Epithelial cell of esophagus (primary cell): ENCODE measurements around the gene PLBD2.

ENCODE experiments used
- DNase-seq: peaks from one replicate; pipeline ENCODE4 v3.0.0; 2010; ENCODE audit warnings: low read depth
- H3K4me3 ChIP-seq: 2 replicates; pipeline ENCODE4 v1.5.1; 2011; ENCODE audit warnings: mild to moderate bottlenecking, low read length, control low read depth
- TF ChIP-seq, protein P1 (sequence below): IDR thresholded peaks from 2 replicates; pipeline ENCODE4 v1.5.1; 2011; ENCODE audit warnings: low read depth, mild to moderate bottlenecking, low read length, control low read depth, inconsistent platforms; ENCODE audit not compliant: insufficient read depth; ENCODE audit errors: missing control alignments

Gene PLBD2

GRCh38 chr12:113359939-113360748 lies 1.8 kb downstream of the PLBD2 start:
- no peak for DNase-seq
- TF ChIP-seq, protein P1, sequence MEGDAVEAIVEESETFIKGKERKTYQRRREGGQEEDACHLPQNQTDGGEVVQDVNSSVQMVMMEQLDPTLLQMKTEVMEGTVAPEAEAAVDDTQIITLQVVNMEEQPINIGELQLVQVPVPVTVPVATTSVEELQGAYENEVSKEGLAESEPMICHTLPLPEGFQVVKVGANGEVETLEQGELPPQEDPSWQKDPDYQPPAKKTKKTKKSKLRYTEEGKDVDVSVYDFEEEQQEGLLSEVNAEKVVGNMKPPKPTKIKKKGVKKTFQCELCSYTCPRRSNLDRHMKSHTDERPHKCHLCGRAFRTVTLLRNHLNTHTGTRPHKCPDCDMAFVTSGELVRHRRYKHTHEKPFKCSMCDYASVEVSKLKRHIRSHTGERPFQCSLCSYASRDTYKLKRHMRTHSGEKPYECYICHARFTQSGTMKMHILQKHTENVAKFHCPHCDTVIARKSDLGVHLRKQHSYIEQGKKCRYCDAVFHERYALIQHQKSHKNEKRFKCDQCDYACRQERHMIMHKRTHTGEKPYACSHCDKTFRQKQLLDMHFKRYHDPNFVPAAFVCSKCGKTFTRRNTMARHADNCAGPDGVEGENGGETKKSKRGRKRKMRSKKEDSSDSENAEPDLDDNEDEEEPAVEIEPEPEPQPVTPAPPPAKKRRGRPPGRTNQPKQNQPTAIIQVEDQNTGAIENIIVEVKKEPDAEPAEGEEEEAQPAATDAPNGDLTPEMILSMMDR: no peak
- H3K4me3 ChIP-seq: no peak overlapping the region

- no peak for DNase-seq
- TF ChIP-seq, protein P1: no peak
- H3K4me3 ChIP-seq: no peak overlapping the region
These were observed 3.4 kb downstream of the PLBD2 start for GRCh38 chr12:113361574-113362370.

DNA sequence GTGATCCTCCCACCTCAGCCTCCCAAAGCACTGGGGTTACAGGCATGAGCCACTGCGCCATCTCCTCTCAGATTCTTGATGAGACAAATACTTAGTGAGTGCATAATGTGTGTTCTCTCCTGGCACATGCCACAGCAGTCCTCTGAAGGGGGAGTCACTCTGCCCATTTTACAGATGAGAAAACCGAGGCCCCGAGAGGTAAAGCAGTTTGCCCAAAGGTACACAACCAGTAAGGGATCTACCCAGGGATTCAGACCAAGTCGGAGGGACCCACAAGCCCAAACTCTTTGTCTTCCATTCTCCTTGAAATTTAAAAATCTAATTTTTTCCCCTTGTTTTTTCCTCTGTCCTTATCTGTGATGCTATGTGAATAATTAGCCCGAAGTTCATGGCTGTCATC lies 6.3 kb downstream of the PLBD2 start:
- H3K4me3 ChIP-seq: no peak overlapping the region
- no peak for DNase-seq
- TF ChIP-seq, protein P1: no peak

GRCh38 chr12:113365639-113366395 lies 7.4 kb downstream of the PLBD2 start:
- H3K4me3 ChIP-seq: no peak overlapping the region
- TF ChIP-seq, protein P1: no peak
- DNase-seq: no peak

DNA sequence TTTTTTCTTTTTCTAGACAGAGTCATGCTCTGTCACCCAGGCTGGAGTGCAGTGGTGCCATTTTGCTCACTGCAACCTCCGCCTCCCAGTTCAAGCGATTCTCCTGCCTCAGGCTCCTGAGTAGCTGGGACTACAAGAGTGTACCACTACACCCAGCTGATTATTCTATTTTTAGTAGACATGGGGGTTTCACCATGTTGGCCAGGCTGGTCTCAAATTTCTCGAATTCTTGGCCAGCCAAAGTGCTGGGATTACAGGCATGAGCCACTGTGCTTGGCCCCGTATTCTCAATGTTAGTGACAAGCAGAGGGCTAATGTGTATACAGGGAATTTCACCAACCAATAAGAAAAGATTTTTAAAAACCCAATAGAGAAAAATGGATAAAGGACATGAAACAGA lies 8.4 kb downstream of the PLBD2 start:
- DNase-seq: no peak
- no peak overlapping the region for H3K4me3 ChIP-seq
- TF ChIP-seq, protein P1: no peak

GRCh38 chr12:113368331-113368730 lies 9.9 kb downstream of the PLBD2 start:
- H3K4me3 ChIP-seq: no peak overlapping the region
- TF ChIP-seq, protein P1: no peak
- no peak for DNase-seq
